ENCODE data around the gene VPS13A. TPM values are rescaled to one million over a fixed set of nuclear protein-coding genes. Genes with fewer than 3 reads are reported as not detected.
"Not testable (repeated sequence)": the region's sequence is repeated elsewhere in the genome, so short reads cannot be mapped to it uniquely, and the experiment has no call there.

The VPS13A gene
- total RNA-seq, 1 donor from 2014 or later, result 13.2 TPM

- TF ChIP-seq CTCF (conservative IDR thresholded peaks at IDR 0.05; ENCODE audit: low read depth, low read length), result no peak
- no peak overlapping the region for H3K4me3 ChIP-seq (ENCODE audit: low read depth, low read length)
- DNase-seq (ENCODE audit: low read depth), result no peak
Observed at GRCh38 chr9:77251050-77251449, 73.7 kb downstream of the VPS13A start.

- TF ChIP-seq CTCF (conservative IDR thresholded peaks at IDR 0.05; ENCODE audit: low read depth, low read length), result no peak
- H3K4me3 ChIP-seq (ENCODE audit: low read depth, low read length), result no peak overlapping the region
- DNase-seq (ENCODE audit: low read depth), result no peak
Observed at GRCh38 chr9:77257275-77257674, 79.9 kb downstream of the VPS13A start.

GRCh38 chr9:77261605-77262004, 84.3 kb downstream of the VPS13A start:
- no peak for DNase-seq (ENCODE audit: low read depth)
- no peak overlapping the region for H3K4me3 ChIP-seq (ENCODE audit: low read depth, low read length)
- no peak for TF ChIP-seq CTCF (conservative IDR thresholded peaks at IDR 0.05; ENCODE audit: low read depth, low read length)

GRCh38 chr9:77267762-77268161, 90.4 kb downstream of the VPS13A start:
- not testable (repeated sequence) for DNase-seq (ENCODE audit: low read depth); H3K4me3 ChIP-seq (ENCODE audit: low read depth, low read length)

- DNase-seq (ENCODE audit: low read depth), result no peak
- TF ChIP-seq CTCF (conservative IDR thresholded peaks at IDR 0.05; ENCODE audit: low read depth, low read length), result no peak
- no peak overlapping the region for H3K4me3 ChIP-seq (ENCODE audit: low read depth, low read length)
Observed at GRCh38 chr9:77271023-77271690, 93.8 kb downstream of the VPS13A start.

- no peak overlapping the region for H3K4me3 ChIP-seq (ENCODE audit: low read depth, low read length)
- DNase-seq (ENCODE audit: low read depth), result no peak
- TF ChIP-seq CTCF (conservative IDR thresholded peaks at IDR 0.05; ENCODE audit: low read depth, low read length), result no peak
Observed at GRCh38 chr9:77276799-77277198, 99.5 kb downstream of the VPS13A start.

GRCh38 chr9:77277719-77278118, 100.4 kb downstream of the VPS13A start:
- H3K4me3 ChIP-seq (ENCODE audit: low read depth, low read length), result no peak overlapping the region
- TF ChIP-seq CTCF (conservative IDR thresholded peaks at IDR 0.05; ENCODE audit: low read depth, low read length), result no peak
- DNase-seq (ENCODE audit: low read depth), result no peak
